Measurements from ENCODE around the gene GTPBP2.
A peak's percentile ranks its signal among the peaks of the same experiment; 100 is the strongest.
"Not testable (repeated sequence)": the region's sequence is repeated elsewhere in the genome, so short reads cannot be mapped to it uniquely, and the experiment has no call there.

GTPBP2 gene

DNA sequence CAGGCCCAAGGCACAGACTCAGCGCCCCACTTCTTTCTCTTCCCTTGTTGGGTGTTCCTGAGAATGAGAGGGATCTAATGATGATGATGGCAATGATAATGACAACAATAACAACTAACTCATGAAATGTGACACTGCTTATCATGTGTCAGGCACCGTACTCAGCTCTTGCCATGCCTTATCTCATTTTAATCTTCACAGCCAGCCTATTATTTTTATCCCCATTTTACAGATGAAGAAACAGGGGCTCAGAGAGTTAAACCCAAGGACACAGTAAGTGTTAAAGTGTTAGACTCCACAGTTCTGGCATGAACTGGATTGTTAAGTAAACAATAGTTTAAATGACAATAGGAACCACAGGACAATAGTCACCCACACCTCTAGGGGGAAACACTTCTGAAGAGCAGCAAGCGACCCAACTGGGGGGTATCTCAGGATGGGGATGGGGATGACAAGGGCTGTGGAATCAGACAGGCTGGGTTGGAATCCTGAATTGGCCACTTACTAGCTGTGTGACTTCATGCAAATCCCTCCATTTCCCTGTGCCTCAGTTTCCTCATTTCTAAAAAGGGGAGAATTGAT, 28.2 kb upstream of the GTPBP2 start:
- no peak for DNase-seq

DNA sequence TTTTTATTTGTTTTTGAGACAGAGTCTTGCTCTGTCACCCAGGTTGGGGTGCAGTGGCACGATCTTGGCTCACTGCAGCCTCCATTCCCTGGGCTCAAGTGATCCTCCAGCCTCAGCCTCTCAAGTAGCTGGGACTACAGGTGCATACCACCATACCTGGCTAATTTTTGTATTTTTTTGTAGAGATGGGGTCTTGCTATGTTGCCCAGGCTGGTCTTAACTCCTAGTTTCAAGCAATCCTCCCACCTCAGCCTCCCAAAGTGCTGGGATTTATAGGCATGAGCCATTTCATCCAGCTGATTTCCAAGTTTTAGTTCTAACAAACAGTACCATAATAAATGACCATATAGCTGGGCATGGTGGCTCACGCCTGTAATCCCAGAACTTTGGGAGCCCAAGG, 23.8 kb upstream of the GTPBP2 start:
- not testable (repeated sequence) for DNase-seq

DNA sequence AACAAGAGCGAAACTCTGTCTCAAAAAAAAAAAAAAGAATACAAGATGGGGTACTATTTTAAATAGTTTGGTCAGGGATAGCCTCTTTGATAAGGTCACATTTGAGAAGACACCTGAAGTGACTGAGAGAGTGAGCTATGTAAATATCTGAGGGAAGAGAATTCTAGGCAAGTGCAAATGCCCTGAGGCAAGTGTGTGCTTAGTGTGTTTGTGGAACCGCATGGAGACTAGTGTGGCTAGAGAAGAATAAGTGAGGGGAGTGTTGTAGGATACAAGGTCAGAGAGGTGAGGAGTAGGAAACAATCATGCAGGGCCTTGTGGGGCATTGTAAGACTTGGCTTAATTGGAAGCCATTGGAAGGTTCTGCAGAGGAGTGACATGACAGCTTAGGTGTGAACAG, 19.2 kb upstream of the GTPBP2 start:
- DNase-seq, result no peak

DNA sequence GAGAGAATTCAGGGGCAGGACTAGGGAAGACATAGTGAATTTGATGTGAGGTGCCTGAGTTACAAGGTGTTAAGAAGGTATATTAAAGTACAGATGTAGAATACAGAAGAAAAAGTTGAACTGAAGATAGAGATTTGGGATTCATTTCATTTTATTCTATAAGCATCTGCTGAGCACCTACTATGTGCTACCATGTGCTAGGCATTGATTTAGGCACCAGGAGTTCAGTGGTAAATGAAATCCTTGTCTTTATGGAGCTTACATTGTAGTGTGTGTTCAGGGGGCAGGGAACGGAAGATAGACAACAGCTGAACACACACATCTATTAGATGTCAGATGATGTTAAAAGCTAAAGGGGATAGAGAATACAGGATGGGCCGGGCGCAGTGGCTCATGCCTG, 18.5 kb upstream of the GTPBP2 start:
- no peak for DNase-seq

DNA sequence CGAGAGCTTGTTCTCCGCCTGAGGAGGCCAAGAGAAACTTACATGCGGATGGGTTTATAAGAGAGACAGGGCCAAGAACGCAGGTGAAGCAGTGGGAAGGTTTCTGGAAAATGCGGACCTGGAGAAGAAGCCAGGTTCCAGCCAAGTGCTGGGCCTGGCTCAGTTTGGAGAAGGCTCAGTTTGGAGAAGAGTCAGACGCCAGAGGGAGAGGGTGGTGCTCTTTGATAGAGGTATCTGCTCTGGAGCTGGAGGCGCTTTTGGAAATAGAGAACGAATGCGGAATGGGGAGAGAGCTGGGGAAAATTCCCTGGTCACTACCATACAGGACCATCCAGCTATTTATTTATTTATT, 16.5 kb upstream of the GTPBP2 start:
- no peak for DNase-seq

DNA sequence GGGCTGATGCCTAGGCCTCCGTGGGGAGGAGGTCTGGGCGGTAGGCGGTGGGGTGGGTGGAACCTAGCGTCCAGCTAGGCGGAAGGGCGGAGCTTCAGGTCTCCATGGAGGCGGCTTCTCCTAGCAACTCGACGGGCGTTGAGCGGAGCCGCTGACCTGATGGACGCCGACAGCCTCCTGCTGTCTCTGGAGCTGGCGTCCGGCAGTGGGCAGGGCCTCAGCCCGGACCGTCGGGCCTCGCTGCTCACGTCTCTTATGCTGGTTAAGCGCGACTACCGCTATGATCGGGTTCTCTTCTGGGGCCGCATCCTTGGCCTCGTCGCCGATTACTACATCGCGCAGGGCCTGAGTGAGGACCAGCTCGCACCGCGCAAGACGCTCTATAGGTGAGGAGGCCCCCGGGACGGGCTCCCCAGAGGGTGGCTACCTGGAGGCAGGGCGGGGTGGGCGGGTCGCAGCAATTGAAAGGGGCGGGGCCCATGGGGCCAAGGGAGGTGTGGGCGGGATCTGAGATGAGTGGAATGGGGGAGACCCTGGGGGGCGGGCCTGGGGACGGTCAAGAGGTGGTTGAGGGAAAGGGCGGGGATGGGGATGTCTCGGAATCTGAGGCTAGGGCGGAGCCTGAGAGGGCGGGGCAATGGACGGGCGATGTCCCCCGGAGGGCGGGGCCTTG, 16.0 kb upstream of the GTPBP2 start, which contains the start of gene RSPH9:
Gene RSPH9, plus strand, starts transcription at position 97 of the 673 bp plus-strand sequence. Its CDS starts 63 bp downstream, at position 160.
- peak; percentile 80 for DNase-seq

DNA sequence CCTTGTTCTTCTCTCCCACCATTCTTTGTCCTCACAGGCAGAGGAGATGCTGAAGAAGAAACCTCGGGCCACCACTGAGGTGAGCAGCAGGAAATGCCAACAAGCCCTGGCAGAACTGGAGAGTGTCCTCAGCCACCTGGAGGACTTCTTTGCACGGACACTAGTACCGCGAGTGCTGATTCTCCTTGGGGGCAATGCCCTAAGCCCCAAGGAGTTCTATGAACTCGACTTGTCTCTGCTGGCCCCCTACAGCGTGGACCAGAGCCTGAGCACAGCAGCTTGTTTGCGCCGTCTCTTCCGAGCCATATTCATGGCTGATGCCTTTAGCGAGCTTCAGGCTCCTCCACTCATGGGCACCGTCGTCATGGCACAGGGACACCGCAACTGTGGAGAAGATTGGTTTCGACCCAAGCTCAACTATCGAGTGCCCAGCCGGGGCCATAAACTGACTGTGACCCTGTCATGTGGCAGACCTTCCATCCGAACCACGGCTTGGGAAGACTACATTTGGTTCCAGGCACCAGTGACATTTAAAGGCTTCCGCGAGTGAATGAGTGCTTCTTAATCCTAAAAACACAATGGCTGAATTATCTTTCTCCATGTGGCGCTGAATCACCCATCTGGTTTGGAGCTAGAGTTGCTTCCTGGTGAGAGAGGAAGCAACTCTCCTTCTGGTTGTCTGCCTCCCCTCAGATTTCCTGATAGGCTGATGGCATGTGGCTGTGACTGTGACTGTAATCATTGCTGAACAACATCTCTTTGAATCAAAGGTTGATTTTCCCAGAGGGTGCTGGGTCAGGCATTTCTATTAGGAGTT, 11.1 kb upstream of the GTPBP2 start:
- DNase-seq, result no peak

DNA sequence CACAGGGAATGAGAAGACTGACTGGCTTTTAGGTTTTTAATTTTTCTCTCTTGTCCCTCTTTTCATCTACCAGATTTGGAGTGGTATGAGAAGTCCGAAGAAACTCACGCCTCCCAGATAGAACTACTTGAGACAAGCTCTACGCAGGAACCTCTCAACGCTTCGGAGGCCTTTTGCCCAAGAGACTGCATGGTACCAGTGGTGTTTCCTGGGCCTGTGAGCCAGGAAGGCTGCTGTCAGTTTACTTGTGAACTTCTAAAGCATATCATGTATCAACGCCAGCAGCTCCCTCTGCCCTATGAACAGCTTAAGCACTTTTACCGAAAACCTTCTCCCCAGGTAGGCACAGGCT, 7.2 kb upstream of the GTPBP2 start:
- peak; percentile 15 for DNase-seq

DNA sequence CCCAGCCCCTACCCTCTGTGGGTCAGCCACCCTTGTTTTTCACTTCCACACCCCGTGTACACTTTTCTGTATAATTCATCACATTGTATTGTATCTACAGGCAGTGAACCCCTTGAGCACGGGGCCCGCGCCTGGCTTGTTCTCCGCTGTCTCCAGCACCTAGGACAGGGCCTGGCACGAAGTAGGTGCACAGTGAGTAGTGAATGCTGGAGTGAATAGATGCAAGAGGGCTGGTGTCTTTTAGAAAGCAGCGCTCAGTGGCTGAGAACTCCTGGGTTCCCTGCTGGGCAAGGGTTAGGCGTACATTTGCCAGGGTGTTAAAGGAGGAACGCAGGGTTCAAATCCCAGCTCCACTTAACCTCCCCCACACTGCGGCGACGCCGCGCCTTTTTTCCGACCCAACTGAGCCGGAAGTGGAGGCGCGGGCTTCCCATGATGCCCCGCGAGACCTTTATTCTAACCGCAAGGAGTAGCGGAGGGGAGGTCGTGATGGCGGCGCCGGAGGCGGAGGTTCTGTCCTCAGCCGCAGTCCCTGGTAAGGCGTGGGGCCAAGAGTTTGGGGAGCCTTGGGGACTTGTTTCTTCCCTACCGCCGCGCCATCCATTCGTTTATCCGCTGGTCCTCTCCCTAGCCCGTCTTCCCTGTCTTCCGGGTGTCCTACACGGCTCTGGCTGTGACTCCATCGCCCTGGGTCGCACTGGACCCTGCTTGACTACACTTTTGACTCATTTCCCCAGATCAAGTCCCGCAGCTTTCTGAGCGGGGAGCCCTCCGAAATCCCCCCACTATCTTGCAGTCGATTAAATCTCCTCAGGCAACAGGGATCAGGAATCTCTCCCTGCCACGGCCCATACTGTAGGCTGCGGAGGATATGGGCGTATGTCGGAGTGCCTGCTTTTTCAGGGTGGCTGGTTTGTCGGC, 6.6 kb upstream of the GTPBP2 start, which contains the start of gene MAD2L1BP:
Gene MAD2L1BP, plus strand, starts transcription at position 454 of the 921 bp plus-strand sequence. Its CDS starts 36 bp downstream, at position 490.
- DNase-seq, result peak; percentile 92

DNA sequence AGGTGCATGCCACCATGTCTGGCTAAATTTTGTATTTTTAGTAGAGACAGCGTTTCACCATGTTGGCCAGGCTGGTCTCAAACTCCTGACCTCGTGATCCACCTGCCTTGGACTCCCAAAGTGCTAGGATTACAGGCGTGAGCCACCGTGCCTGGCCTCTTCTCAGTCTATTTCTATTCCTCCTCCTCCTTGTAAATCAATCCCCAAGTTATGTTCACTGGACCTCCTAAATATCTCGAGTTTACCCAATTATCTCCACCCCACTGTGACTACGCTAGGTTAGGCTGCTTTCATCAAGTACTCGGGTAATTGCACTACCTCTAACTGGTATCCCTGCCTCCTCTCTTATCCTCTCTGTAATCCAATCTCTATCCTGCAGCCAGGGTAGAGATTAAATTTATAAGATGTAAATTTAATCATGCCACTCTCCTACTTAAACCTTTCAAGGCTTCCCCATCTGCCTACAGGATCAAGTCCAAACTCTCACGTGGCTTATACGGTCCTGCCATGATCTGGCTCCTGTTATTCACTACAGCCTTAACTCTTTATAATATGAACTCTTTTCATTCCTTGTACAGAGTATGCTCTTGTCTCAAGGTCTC, 5.7 kb upstream of the GTPBP2 start:
- no peak for DNase-seq

DNA sequence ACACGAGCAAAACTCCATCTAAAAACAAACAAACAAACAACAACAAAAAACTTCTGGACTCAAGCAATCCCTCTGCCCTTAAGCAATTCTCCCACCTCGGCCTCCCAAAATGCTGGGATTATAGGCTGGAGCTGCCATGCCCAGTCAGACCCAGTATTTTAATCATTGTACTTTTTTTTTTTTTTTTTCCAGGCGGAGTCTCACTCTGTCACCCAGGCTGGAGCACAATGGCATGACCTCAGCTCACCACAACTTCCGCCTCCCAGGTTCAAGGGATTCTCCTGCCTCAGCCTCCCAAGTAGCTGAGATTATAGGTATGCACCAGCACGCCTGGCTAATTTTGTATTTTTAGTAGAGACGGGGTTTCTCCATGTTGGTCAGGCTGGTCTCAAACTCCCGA, 3.9 kb upstream of the GTPBP2 start:
- DNase-seq, result not testable (repeated sequence)

DNA sequence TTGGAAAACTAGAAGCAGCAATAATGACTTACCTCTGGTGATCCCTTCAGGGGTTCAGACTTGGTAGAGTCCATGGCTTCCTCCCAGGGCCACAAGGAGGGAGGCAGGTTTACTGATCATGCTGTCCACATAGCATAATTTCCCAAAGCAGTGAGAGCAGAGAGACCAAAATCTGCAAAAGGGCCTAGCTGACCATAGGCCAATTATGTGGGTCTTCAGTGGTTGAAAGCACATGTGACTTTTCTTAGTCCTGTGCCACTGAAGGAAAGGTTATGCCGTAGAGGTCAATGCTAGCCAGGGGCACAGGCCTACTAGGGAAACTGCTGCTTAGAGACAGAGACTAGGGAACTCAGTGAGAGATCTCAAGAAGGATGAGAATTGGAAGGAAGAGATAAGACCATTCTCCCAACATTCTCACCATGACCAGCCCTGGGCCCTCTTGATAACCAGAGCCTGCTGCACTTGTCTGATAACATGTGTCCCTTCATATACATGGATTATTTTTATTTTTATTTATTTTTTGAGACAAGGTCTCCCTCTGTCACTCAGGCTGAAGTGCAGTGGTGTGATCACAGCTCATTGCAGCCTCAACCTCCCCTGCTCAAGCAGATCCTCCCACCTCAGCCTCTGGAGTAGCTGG, 2.0 kb upstream of the GTPBP2 start:
- DNase-seq, result no peak

DNA sequence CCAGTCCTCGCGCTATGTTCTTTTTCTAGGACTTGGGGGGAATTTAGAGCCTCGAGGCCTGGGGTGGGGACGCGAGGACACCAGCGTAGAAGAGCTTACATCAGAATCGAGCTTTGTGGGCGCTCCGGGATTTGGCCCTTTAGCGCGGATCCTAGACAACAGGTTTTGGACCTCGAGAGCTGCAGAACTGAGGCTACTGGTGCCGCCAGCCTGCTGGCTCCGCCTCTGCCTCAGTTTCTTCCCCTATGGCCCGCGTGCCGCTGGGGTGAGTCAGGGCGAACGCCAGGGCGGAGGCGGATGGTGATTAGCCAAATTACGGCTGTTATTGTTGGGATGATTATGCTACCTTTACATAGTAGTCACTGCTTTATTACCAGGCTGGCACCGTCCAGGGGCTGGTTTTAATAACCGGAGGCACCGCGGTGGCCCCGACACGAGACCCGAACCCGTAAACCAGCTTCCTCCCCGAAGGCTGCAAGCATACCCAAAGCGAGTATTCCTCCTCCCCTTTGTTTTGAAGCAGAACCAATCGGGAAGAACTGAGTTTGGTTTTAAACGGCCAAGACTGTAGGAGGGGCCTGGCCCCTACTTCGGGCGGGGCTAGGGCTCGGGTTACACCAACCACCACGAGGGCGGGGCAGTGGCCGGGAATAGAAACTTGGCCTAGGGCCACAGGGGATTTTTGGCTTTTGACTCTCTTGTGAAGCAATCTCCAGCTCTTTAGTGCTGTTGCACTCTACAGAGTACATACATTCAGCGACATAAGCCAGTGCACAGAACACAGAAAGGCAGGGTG, 639 bp upstream of the GTPBP2 start:
- peak; percentile 95 for DNase-seq

DNA sequence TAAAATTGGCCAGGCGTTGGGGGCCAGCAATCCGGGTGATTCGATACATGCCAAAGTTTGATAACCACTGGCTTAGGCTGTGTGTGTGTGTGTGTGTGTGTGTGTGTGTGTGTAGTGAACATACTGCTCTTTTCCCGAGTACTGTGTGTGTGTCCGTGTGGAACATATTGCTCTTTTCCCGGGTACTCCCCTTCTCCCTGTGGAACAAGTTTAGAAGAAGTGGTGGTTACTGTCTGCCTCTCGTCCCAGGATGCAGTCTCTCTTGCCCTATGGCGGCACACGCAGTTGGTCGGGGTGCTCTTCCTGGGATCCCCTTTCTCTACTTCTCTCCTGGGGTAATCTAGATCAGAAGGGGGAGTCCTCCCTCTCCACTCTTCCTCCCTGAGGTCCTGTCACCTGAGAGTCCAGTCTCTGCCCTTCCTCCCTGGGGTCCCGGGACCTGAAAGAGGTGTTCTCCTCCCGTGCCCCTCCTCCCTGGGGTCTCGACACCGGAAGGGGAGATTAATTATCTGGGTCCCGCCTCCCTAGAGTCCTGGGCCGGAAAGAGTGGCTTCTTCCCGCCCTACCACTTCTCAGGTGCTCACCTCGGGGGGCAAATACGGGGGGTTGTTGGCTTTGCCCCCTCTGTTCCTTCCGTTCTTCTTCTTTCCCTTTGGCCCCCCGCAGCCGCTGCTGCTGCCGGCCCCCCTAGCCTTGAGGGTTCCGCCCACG, 516 bp downstream of the GTPBP2 start:
- DNase-seq, result peak; percentile 68

DNA sequence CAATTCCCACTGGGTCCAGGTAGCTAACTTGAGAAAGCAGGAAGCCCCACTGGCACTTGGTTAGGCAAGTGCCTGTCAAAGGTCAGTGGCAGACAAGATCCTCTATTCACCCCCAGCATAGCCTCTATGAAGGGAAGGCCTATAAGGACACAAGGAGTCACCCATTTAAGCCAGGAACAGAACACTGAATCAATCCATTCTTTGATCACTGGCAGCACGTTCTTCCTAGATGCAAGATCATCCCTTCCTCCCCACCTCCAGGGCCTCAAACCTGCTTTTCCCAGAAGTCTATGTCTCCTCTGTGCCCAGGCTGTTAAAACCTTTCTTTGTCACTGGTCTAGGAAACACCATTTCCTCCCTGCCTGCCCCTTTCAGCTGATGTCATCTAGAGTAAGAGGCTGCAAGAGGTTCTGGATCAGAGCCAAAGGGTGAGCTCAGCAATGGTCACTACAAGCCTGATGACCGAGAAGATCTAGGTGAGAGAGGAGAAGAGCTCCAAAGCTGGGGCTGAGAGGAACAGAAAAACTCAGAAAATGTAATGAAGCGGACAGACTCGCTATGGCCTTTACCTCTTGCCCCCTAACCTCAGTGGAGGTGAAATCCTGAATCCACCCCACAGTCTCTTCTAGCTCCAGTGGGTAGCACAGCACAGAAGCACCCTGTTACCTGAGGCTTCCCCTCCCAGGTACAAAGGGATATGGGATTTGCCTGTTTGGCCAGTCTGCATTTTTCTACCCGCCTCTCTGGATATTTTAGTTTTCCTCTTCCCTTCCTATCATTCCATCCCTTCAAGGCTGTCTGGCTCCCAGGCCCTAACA, 1.8 kb downstream of the GTPBP2 start:
- DNase-seq, result peak; percentile 16

DNA sequence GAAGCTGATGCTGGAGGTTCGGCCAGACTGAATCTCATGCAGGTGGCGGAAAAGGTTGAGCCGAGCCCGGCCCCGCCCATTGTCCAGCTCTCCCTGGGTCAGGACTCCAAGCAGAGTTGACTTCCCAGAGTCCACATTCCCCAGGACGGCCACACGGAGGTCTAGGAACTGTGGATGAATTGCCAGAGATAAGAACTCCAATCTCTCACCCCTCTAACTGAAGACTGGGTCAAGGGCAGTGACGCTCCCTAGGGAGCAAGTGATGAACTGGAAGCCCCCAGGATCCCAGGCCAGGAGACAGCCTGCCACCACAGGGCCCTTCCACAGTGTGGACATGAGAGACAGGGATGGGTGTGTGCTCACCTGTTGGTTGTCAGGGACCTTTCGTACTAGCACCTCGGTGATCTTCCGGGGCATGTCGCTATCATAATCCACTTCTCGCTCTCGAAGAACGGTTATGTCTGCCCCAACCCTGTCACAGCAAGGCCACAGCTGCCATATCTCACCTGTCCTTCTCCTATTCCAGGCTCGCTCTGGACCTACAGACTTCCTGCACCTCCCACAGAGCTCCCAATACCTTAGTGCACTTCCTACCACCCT, 3.6 kb downstream of the GTPBP2 start:
- DNase-seq, result no peak

DNA sequence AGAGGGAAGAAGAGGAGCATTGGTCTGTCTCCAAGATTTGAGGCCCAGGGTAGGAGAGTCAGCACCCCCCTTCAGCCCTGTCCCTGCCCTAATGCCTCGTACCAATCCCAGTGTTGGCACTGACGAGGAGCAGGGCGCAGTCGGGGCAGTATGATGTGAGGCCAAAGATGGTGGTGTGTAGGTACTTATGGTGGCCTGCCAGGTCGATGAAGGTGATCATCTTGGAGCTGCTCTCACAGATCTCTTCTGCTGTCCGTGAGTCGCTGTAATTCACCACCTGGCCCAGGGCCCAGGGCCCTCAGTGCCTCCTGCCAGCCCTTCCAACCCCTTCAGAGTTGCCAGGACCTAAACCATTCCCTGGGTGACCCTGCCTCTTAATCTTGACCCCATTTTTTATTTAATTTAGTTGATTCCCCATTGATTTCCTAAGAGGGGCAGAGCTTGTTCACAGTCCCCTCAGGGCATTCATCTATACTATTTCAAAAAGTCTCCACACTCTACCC, 4.2 kb downstream of the GTPBP2 start:
- DNase-seq, result no peak

DNA sequence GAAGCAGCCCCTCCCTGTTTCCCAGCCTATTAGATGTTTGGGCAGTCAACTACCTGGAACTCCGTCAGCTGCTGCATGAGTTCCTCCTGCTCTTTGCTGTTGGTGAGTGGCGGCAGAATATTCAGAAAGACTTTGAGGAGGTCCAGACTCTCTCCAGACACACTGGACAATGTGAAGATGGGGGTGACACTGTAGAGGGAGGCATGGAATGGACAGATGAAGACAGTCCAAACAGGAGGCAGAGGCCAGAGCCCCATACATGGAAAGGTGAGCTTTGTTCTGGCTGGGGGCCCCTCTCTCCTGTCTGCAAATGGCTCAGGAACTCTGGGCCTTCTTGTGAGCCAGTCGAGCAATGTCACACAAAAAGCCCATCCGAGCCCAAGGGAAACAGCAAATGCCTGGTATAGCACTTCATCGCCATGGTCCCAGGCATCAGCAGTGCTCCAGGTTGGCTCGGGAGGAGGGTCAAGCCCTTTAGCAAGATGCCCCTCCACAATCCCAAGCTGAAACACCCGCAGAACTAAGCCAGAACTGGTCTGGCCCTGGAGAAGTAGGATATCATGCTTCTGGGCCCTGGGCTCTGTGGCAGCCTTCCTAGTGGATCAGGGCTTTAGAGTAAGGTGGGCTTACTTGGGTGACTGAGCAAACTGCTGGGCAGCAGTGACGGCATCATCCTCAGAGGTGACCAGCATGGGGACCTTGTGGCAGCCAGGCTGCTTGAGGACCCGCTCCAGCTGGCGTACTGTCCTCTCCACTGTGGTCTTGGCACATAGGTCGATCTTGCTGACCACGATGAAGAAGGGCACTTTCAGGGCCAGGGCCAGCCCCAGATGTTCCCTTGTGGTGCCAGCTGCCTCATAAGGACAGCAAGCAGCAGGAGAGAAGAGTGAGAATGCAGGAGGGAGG, 4.9 kb downstream of the GTPBP2 start:
- DNase-seq, result no peak

All from activated CD4-positive, alpha-beta T cell treated with anti-CD3 and anti-CD28 coated beads for 48 hours (primary cell).